ENCODE results near the gene LY6G5B.

DNA sequence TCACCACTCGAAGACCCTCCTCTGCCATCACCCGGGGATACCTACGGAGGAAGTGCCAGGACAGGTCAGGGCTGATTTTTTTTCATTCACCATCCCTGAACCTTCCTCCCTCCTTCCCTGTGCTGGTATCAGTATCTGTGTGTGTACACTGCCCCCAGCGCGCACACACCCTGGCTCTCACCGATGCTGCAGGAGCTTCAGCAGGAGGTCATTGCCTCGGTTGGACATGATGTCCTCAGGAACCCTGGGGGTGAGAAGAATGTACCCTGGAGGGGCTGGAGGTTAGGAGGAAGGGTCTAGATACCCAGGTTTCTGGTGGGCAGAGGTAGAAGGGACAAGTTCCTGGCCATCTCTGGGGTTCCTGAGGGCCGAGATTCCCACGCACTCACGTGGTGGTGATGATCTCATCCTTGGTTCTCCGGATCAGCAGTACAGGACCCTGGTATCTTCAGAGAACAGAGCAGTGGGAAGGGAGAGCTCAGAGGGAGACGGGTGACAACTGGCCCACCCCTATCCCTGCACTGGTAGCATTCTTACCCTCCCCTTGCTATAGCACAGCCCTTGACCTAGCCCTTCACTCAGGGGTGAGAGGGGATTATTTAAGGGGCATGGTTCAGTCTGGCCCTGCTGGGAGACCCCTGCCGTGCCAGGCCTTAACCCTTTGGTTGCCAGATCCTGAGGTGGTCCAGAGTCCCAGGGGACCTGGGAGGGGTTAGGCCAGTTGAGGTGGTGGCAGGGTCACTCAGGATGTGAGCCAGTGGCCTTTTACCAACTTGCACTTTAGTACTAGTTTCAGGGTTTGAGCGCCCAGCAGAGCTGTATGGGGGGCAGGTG, 18.3 kb downstream of the LY6G5B start:
- TF ChIP-seq, protein P1, sequence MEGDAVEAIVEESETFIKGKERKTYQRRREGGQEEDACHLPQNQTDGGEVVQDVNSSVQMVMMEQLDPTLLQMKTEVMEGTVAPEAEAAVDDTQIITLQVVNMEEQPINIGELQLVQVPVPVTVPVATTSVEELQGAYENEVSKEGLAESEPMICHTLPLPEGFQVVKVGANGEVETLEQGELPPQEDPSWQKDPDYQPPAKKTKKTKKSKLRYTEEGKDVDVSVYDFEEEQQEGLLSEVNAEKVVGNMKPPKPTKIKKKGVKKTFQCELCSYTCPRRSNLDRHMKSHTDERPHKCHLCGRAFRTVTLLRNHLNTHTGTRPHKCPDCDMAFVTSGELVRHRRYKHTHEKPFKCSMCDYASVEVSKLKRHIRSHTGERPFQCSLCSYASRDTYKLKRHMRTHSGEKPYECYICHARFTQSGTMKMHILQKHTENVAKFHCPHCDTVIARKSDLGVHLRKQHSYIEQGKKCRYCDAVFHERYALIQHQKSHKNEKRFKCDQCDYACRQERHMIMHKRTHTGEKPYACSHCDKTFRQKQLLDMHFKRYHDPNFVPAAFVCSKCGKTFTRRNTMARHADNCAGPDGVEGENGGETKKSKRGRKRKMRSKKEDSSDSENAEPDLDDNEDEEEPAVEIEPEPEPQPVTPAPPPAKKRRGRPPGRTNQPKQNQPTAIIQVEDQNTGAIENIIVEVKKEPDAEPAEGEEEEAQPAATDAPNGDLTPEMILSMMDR (conservative IDR thresholded peaks at IDR 0.05; ENCODE audit: low read length): no peak
- TF ChIP-seq EZH2phosphoT487 (IDR thresholded peaks at IDR 0.05; ENCODE audit: borderline replicate concordance, low read depth, low read length): no peak
